Raji (cell line): ENCODE data around the gene DCLK1.

Experiments used
- POLR2A ChIP-seq: IDR thresholded peaks from 2 replicates; pipeline ENCODE4 v1.6.1; 2011; ENCODE audit warnings: low read depth, low read length, control low read depth; ENCODE audit not compliant: insufficient read depth

The DCLK1 gene

DNA sequence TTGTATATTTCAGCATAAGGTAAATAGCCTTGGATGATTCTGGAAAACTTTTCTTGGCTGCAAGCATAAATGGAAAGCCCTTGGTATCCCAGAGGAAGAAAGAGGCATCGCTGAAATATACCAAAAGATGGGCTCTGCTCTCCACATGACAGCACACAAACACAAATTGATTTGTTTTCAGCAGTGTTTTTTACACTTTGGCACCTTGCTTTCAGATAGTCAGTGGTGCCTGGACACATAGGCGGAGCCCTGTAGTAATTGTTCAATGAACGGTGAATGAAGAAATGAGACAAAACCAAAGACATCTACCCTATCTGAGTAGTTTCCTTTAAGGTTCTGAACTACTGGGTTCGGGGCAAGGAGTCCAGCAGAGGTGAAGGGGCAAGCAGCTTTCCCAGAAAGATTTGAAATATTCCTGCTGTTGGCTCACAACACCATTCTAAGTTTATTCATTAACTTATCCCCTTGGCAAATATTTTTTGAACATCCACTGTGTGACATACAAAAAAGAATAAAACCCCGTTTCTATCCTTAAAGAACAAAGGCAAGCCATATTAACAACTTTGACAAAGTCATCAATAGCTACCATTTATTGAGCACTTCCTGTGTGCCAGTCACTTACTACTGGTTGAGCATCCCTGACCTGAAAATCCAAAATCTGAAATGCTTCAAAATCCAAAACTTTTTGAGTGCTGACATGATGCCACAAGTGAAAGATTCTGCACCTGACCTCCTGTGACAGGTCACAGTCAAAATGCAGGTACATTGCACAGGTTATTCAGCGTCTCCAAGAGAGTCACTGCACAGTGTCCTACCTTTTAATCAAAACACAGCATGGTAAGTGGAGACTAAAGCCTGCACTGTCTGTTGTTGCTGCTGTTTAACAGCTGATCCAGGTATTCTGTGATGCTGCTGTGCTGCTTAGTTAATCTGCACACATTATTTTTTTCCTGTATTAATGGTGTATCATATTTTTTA, 238.1 kb downstream of the DCLK1 start:
- TF ChIP-seq POLR2A = no peak

DNA sequence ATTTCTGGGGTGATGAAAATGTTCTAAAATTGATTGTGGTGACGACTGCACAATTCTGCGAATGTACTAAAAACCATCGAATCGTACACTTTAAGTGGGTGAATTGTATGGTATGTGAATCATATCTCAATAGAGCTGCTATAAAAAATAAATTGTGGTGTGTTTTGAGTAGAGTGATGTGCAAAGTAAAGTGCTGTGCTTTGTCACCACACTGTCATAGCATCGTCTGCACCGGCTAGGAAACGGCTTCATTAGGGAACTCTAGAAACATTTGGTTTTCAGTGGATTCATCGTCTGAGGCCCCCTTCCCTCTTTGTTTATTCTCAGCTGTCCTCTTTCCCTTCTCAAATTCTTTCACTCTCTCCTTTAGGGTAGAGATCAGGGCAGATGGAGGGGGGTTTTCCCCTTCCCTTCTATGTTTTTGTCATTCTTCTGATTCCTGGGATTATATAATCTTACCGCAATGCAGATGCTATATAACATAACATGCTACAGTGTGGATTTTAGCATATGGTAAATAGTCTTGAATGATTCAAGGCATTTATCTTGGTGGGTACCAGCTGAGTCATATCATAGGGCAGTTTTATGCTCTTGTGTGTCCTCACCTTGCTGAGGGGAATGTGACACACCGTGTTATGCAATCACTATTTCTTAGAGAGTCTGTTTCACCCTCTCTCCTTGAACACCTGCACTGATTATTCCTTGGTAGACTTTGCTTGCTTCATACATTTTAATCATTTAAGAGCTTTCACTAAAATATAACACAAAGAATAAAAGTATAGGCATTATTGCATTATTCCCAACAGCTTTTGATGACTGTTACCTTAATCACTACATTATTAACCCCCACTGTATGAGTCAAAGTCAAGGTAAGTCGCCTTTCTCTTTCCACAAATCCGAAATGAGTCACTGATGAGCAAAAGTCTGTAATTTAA, 239.4 kb downstream of the DCLK1 start:
- no peak for TF ChIP-seq POLR2A

DNA sequence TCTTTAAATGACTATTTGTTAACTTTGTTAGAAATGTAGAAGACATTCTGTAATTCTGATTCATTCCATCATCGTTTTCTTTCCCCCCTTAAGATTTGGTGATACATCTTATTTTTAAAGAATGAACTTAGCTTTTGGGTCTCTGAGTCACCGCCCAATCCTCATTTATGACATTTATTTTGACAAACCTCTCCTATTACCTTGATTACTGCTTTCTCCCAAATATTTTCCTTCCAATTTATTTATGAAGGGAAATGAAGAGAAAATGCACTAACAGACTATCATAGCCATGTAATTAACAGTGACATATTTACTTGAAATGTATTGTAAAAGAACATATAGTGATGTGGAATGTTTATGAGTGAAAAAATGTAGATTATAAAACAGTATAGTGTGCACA, 241.6 kb downstream of the DCLK1 start:
- TF ChIP-seq POLR2A = no peak

DNA sequence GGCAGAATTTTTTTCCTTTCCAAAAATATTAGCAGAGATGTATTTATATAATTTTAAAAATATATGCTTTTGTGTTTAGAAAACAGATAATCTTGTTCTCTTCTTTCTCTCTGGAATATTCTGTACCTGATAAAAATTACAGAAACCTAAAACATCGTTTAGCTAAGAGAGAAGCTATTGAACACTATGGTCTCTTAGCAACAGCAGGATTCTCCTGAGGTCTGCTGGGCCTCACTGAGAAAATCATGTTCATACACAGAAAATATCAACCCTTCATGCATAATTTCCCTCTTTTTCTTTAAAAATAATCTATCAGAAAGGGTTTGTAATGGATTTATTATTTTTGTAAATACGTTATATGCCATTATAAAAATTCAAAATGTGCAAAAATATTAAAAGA, 242.2 kb downstream of the DCLK1 start:
- TF ChIP-seq POLR2A = no peak

DNA sequence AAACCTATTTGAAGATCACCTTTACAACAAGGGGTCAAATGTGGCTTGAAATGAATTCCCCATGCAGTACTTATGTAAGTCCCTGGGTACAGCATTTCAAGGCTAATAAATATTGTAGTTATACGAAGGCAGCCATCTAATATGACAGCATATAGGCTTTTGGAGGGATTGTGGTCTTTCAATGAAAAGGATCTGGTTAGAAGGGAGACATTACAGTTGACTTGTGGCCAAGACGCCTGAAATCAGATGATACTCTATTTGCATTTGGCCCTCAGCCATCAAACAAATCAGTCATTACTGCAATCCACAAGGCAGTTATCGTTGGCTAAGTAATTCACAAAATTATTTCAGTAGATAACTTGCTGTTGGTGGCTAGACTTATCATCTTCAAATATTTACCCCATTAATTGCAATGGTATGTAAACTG, 242.7 kb downstream of the DCLK1 start:
- no peak for TF ChIP-seq POLR2A

DNA sequence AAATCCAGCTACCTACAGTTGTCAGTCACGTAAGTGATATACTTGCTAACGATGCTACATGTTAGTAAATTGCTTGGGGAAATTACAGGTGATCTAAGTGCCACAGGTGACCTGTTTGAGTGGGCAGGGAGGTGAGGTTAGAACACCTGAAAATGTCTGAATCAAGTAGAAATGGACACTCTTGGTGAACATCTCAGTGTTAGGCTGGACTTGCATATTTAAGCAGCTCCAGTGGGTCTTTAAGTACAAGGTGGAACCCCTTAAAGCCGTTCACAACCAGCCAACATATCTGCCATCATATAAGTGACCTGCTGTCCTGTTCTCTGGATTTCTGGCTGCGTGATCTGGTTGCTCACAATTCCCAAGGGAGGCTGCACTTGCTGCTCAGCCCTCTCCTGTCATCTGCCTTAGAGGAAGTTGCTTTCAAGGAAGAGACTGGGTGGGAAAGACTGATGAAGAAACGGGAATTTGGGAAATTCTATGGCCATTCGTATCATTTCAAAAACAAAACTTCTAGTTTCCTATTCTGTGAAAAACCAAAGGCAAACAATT, 244.0 kb downstream of the DCLK1 start:
- no peak for TF ChIP-seq POLR2A

DNA sequence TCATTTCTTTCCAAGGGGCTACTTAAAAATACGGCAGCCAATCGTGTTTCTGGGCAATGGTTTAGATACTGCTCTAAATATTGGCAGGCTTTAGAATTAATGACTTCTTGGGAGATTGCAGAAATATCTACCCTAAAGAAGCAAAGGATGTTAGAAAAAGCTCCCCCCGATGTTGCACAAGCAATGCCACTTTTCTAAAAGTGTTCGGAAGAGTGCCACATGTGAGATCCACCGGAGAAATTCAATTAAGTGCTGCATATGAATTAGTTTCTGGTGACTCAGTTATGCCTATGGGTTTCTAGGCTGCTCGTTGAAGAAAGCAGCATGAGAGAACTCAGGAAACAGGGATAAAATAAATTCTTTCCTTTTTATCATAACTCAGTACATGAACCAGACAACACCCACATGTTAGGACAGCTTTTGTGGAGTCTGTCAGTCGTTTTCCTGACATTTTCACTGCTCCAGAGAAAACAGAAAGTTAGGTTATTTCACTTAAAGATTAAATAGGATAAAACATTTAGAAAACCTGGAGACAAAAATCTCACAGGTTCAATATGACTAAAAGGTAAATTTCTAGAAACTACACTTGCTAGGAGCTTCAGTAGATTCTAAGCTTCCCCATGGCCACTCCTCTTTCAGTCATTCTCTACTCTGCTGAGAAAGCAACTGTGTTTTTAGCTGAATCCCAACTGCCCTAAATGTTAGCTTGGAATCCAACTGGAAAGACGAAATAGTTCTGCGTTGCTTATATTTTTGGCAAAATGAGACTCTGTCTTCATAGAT, 244.7 kb downstream of the DCLK1 start:
- TF ChIP-seq POLR2A = no peak

DNA sequence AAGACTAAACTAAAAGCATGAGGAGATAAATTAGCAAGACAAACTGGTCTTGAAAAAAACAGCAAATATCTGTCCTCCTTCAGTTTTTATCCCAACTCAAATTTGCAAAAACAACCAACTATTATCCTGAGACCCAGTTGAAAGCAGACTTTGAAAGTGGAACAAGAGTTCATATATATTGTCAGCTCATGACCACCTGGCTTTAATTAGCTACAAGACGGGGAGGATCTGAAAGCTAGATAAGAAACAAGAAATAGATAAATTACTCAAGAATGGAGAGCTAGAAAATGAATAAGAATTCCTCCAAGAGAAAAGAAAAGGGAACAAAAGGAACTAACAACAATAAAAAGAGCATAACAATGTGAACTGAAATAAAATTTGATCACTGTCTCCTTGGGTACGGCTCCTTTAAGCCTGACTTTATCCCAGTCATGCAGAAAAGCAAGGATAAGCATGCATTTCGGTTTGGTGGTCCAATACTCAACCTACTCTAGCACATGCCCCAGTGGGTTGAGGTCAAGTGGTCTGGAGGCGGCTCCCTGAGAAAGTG, 246.9 kb downstream of the DCLK1 start:
- TF ChIP-seq POLR2A = no peak

DNA sequence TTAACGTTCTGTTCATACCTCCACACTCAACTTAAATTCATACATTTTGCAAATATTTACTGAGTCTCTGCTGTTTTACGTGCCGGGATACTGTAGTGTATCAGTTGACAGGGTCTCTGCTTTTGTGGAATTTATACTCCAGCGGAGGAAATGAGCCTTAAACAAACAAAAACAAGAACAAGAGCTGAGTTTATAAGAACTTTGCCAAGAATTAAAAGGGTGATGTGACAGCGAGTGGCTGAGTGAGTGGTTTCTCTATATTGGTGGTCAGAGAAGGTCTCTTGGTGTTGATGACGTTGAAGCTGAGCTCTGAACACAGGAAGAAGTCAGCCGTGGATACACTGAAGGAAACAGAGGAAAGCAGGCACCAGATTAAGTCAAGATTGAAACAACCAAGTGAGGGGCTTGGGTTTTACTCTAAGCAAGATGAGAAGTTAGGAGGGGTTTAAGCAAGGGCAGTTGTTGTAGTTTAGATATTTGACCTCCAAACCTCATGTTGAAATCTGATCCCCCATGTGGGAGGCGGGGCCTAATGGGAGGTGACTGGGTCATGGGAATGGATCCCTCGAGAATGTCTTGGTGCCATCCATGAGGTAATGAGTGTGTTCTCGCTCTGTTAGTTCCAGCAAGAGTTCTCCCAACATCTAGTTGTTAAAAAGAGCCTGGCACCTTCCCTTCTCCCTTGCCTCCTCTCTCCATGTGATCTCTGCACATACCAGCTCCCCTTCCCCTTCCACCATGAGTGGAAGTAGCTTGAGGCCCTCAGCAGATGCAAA, 248.3 kb downstream of the DCLK1 start:
- no peak for TF ChIP-seq POLR2A

DNA sequence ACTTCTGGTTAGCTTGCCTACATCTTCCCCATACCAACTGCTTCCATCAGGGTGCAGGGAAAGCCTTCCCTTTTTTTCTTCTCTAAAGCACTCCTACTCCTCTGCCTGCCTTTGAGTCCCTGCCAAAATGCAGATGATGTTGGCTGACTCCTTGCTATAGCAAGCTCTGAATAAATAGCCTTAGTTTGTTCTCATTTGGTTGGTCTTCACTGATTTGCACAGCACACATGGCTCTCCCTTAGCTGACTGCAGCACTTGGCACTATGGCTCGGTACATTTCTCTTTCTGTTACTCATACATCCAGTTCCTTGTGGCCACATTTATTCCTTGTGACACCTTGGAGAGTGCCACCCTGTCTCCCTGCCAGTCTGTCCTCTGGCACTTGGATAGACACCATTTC, 249.8 kb downstream of the DCLK1 start:
- TF ChIP-seq POLR2A = no peak

DNA sequence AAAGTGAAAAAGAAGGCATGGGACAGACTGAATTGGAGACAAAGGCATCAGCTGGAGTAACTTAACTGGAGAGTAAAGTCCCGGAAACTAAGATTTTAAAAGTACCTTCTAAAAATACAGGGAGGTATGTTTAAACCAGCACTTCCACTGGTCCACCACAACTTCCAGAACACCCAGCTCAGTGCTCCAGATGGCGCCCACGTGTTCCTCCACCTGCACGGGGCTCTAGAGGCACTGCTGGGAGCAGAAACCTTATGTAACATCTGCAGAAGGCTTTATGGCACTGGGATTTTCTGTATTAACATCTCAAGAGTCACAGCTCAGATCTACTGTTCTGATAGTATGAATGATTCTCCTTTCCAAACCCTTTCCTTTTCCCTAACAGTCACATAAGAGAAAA, 252.1 kb downstream of the DCLK1 start:
- TF ChIP-seq POLR2A = no peak

DNA sequence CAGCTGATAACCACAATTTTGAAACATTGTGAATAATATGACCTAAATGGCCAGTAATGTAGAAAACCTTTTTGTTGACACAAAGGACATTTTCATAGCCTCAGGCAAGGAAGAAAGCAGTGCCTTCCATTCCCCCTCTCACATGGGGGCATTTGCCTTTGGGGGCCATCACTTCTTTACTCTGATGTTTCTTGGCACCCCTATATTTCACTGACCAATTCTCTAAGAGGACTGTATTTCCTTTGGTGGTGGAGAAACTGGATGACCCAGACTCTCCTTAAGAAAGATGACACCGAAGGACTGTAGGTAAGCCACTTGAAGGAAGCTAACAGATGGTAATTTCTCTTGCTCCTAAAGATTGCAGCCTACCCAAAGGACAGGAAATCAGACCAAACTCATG, 254.6 kb downstream of the DCLK1 start:
- TF ChIP-seq POLR2A = no peak

DNA sequence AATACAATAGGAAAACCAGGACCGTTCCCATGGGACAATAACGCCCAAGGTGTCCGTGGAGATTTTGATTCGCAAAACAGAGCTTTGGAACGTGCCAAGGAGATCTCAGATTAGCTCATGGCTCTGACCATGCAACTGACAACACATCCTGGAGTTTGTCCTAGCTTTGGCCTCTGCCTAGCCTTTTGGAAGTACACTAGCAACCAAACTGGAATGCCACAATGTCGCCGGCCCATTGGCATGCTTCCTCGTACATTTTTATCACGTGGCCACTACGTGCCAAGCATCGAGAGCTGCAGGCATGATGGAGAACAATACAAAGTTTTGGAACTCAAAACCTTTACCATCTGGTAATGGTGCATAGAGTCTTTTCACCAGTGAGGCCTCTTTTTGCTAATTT, 256.5 kb downstream of the DCLK1 start:
- no peak for TF ChIP-seq POLR2A

DNA sequence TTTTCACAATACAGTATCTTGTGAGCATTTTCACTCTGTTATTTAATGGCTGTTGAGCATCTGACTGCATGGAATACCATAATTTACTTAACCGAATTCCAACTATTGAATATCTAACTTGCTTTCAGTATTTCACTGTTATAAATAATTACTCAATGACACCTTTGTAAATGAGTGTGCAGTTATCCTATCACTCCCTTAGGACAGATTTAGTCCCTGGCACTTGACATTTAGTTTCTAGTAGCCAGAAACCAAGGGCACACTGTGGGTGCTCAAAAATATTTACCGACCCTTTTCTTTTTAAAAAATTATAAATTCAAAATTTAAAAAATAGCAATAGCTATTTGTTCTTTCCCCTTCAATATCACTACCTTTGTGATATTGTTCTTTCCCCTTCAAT, 258.8 kb downstream of the DCLK1 start:
- no peak for TF ChIP-seq POLR2A
